GM21381 (cell line): ENCODE data around the gene LRP1B.

Experiments used
- ATAC-seq: cut with Tn5 transposase; IDR thresholded peaks from one replicate; pipeline ENCODE4 v1.9.1; 2021; ENCODE audit warnings: mild to moderate bottlenecking, moderate library complexity; ENCODE audit not compliant: unreplicated experiment

LRP1B gene

GRCh38 chr2:141610564-141611175 is 520.1 kb downstream of the LRP1B start:
- ATAC-seq = no peak

DNA sequence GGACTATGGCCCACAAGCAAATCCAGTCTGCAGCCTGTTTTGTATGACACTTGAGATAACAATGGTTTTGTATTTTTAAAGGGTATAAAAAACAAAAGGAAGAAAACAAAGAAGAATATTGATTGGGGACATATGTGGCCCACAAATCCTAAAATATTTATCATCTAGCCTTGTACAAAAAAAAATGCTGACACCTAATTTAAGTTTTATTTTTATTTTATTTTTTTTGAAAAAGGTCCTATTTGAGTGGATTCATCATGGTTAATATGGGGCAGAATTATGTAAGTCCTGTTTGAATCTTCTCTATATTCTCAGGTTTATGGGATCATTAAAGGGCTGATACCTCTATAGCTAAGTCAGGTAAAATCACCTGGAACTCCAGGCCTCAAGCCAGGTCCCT is 525.7 kb downstream of the LRP1B start:
- ATAC-seq = no peak

GRCh38 chr2:141601511-141602152 is 529.2 kb downstream of the LRP1B start:
- no peak for ATAC-seq

DNA sequence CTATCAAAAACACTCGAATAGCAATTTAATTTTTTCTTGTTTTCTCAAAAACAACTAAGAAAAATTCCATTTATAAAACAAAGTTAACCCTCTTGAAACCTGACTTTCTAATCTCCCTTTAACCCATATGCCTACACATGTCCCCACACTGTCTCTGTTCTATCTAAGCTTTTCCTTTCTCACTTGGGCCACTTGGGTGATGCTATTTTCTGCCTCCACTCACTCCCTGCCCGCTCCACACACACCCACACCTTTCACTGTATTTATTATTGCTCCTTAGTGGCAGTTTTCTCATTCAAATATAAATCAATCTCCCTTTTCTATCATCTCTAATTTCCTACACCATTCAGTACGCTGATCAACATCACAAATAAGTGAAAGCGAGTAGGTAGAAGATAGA is 531.1 kb downstream of the LRP1B start:
- no peak for ATAC-seq

DNA sequence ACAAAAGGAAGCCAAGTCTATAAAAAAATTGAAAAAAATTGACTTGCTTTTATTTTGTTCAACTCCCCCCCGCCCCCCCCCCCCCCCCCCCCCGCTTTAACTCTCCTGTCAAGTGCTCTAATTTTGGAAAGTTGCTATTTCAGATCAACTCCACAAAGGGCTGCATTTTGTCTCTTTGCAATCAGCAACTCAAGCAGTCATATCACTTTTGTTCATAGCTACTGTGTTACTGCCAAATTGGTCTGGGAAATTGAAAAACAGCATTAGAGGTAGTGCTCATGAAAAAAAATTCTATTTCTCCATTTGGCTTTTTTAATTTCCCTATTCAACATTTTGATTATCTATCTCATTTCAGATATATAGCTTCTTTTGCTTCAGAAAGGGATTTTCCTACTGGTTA is 531.8 kb downstream of the LRP1B start:
- ATAC-seq = no peak

GRCh38 chr2:141595316-141595920 is 535.4 kb downstream of the LRP1B start:
- ATAC-seq = no peak

DNA sequence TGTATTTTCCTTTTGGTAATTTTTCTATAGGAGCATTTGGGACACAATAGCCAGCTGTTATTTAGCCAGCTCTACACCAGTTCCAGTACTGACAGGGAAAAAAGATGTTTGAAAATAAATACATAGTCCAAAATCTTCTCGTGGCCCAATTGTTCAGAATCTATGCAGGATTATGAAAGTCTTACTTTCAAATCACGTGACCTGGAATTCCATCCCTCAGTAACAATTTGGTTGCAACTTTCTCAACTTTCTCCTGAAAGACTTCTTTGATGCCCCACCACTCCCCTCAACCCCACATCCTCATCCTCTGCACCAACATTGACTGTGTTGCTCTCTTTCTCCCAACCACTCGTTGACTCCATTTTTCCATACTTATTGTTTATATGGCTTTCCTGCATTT is 539.0 kb downstream of the LRP1B start:
- no peak for ATAC-seq

GRCh38 chr2:141590620-141591019 is 540.2 kb downstream of the LRP1B start:
- no peak for ATAC-seq

DNA sequence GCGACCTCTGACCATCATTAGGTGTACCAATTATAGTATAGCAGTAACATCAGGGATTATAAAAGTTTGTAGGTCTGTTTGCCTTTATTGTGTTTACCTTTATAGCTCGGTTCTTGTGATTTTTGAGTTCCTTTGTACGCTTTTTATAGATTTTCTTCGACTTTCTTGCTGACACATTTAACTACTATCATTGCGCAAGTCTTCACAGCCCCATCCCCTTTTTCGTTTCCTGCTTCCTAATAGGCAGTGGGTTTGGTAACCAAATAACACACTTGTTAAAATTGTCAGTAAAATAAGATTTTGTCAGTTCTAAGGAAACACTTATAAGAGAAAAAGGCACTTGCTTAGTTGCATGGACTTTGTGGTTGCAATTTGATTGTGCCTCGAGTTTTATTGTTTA is 541.5 kb downstream of the LRP1B start:
- no peak for ATAC-seq

DNA sequence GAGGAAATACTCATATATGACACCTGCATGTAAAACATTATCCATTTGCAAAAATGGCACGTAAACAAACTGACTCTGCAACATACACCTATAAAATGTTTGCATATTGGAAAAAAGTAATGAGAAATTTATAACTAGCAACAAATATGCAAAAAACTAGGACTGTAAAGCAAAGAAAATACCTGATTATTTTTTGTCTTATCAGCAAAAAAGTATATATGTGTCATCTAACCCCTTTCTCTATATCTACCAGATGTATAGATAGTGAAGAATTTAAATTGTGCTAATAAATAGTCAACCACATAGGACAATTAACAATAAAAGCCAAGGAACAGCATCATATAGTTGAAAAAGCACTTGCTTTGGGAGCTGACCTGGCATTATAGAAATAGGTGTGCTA is 543.8 kb downstream of the LRP1B start:
- ATAC-seq = no peak

- no peak for ATAC-seq
Observed at GRCh38 chr2:141582213-141582612, 548.6 kb downstream of the LRP1B start.

- ATAC-seq = no peak
Observed at GRCh38 chr2:141579071-141579470, 551.7 kb downstream of the LRP1B start.

- no peak for ATAC-seq
Observed at GRCh38 chr2:141570474-141571131, 560.2 kb downstream of the LRP1B start.

GRCh38 chr2:141569941-141570340 is 560.9 kb downstream of the LRP1B start:
- ATAC-seq = no peak

- ATAC-seq = no peak
Observed at GRCh38 chr2:141565597-141565996, 565.2 kb downstream of the LRP1B start.

DNA sequence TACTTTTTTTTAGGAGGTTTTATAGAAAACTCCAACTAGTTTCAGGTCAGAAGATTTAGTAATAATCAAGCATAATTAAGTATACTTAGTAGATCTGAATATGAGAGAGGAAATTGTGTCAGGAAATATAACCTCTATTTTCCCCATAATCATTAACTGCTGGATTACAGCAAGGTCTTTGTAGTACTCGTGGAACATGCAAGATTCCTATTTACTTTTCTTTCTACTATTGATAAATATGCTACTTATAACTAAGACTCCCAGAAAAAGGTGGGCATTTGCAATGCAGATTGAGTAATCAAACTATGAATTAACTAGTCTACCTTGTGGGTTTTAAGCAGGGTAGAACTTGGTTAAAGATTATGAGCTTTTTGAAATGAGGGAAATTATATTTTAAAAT is 570.1 kb downstream of the LRP1B start:
- no peak for ATAC-seq

- peak; percentile 46 for ATAC-seq
Observed at GRCh38 chr2:141557329-141558095, 573.3 kb downstream of the LRP1B start.

DNA sequence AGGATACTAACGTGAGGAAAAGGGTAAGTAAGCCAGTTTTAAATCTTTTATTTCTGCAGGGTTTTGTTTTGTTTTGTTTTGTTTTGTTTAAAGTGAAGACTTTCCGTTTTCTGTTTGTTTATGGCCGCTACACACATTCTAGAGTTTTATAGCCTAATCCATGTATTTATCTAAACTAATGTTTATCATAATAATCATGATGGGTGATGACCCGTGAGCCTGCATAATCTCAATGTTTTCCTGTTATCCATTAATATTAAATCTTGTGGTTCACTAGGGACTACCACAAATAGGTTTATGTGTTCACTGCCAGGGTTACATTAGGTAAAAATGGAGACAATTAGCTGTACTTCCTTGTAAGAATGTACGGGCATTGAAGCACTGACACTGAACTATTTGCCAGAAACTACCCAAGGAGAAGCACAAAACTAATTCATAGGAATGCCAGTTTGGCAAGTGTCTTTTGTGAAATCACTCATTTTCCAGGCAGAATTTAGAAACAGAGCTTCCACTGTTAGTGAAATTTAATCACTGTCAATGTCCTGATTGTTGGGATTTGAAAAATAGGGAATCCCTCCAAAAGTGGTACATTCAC is 574.8 kb downstream of the LRP1B start:
- no peak for ATAC-seq

GRCh38 chr2:141554810-141555209 is 576.0 kb downstream of the LRP1B start:
- ATAC-seq = peak; percentile 62

- ATAC-seq = peak; percentile 71
Observed at GRCh38 chr2:141534666-141535362, 596.0 kb downstream of the LRP1B start.
